Mammary epithelial cell (primary cell): ENCODE measurements around the gene NSL1.

Experiments
- EZH2 ChIP-seq: IDR thresholded peaks from 2 replicates; pipeline ENCODE4 v1.6.1; 2012; ENCODE audit warnings: low read length, inconsistent platforms, borderline replicate concordance
- TF ChIP-seq, protein P1 (sequence below), 2 donors: IDR thresholded peaks in 1 of 2; conservative IDR thresholded peaks in 1 of 2; 2 replicates each; pipeline ENCODE4 v1.5.1; 2011 to 2012; ENCODE audit warnings: inconsistent platforms in 2 of 2, low read length in 2 of 2, mild to moderate bottlenecking in 2 of 2, control low read depth in 1 of 2, low read depth in 1 of 2; ENCODE audit not compliant: insufficient read depth in 1 of 2; ENCODE audit errors: extremely low read depth in 1 of 2

DNA sequence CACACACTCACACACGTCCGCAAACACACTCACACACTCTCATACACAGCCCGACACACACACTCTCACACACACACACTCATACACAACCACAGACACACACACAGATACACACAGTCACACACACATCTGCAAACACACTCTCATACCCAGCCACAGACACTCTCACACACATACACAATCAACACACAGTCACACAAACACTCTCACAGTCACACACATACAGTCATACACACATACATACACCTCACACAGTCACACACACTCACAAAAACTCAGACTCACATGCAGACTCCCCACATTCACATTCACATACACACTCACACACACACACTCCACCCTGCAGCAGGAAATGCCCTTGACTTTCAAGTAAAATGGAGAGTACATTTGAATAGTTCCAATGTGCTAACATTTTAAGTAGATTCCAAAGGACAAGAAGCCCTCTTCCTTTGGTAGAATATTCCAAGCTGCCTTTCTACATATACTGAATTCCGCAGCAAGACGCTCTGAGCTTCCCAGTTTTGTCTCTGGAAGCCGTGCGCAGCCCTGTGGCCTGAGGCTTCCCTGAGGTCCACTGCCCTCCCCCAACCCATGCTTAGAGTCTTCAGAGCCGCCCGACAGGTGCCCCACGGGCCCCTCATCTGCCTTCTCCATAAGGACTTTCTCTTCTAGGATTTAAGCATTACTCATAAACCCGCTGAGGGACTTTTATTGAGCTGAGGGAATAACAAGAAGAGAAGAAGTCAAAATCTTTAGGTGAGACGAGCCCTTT, 101.6 kb downstream of the NSL1 start:
- TF ChIP-seq, protein P1, sequence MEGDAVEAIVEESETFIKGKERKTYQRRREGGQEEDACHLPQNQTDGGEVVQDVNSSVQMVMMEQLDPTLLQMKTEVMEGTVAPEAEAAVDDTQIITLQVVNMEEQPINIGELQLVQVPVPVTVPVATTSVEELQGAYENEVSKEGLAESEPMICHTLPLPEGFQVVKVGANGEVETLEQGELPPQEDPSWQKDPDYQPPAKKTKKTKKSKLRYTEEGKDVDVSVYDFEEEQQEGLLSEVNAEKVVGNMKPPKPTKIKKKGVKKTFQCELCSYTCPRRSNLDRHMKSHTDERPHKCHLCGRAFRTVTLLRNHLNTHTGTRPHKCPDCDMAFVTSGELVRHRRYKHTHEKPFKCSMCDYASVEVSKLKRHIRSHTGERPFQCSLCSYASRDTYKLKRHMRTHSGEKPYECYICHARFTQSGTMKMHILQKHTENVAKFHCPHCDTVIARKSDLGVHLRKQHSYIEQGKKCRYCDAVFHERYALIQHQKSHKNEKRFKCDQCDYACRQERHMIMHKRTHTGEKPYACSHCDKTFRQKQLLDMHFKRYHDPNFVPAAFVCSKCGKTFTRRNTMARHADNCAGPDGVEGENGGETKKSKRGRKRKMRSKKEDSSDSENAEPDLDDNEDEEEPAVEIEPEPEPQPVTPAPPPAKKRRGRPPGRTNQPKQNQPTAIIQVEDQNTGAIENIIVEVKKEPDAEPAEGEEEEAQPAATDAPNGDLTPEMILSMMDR (conservative IDR thresholded peaks at IDR 0.05 in 1 of 2, IDR thresholded peaks at IDR 0.05 in 1 of 2; ENCODE audit: extremely low read depth in 1 of 2, insufficient read depth in 1 of 2, low read depth in 1 of 2, low read length in 2 of 2), result no peak
- no peak for TF ChIP-seq EZH2
